GM19238 (cell line): ENCODE data around the gene CDPF1.
"Not testable (repeated sequence)": the region's sequence is repeated elsewhere in the genome, so short reads cannot be mapped to it uniquely, and the experiment has no call there.

Experiments used
- DNase-seq: peaks from one replicate; pipeline ENCODE4 v3.0.0; 2011; ENCODE audit warnings: low spot score; ENCODE audit not compliant: insufficient read length

Gene CDPF1

GRCh38 chr22:46226577-46226976 lies 23.5 kb downstream of the CDPF1 start:
- DNase-seq: no peak

DNA sequence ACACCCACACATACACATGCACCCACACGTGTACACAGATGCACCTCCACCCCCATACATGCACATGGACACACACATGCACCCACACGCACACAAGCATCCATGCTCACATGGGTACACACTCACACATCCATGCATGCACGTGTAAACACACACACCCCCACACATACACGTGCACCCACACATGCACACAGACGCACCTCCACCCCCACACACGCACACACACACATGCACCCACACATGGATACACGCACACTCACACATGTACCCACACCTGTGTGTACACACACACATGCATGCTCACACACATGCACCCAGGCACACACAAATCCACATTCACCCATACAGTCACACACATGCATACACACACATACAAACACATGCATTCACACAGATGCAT lies 24.5 kb downstream of the CDPF1 start:
- DNase-seq: no peak

GRCh38 chr22:46224898-46225290 lies 25.2 kb downstream of the CDPF1 start:
- DNase-seq: no peak

GRCh38 chr22:46224044-46224897 lies 25.8 kb downstream of the CDPF1 start:
- DNase-seq: no peak

DNA sequence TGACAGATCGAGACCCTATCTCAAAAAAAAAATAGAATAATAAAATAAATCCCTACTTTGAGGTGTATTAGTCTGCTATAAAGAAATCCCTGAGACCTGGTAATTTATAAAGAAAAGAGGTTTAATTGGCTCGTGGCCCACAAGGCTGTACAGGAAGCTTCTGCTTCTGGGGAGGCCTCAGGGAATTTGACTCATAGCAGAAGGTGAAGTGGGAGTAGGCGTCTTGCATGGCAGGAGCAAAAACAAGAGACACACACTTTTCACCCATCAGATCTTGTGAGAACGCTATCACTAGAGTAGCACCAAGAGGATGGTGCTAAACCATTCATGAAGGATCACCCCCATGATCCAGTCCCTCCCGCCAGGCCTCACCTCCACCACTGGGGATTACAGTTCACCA lies 29.2 kb downstream of the CDPF1 start:
- no peak for DNase-seq

- no peak for DNase-seq
These were observed 30.5 kb downstream of the CDPF1 start for GRCh38 chr22:46219636-46220035.

GRCh38 chr22:46214616-46215015 lies 35.5 kb downstream of the CDPF1 start:
- no peak for DNase-seq

DNA sequence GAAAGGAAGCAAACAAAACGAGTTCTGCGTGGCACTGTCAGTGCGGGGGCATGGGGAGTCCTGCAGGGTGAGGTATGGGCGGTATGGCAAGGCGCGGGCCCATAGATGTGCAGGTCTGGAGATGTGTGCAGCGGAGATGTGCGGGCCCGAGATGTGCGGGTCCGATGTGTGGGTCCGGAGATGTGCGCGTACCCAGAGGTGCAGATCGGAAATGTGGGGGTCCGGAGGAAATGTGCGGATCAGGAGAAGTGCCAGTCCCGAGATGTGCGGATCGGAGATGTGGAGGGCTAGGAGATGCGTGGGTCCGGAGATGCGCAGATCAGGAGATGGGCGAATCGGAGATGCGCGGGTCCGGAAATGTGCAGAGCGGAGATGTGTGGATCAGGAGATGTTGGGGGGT lies 35.9 kb downstream of the CDPF1 start:
- DNase-seq: no peak

DNA sequence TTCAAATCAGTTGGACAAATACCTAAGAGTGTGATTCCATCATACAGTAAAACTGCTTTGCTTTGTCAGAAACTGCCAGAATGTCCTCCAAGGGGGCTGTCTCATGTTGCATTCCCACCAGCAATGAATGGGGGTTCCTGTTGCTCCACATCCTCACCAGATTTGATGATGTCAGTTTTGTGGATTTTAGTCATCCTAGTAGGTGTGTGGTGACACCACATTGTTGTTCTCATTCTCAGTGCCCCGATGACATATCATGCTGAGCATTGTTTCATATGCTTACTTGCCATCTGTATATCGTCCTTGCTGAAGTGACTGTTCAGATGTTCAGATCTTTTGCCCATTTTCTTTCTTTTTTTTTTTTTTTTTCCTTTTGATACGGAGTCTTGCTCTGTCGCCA lies 37.0 kb downstream of the CDPF1 start:
- no peak for DNase-seq

GRCh38 chr22:46212195-46212594 lies 37.9 kb downstream of the CDPF1 start:
- no peak for DNase-seq

GRCh38 chr22:46209262-46209661 lies 40.8 kb downstream of the CDPF1 start:
- no peak for DNase-seq

GRCh38 chr22:46203601-46203980 lies 46.5 kb downstream of the CDPF1 start:
- DNase-seq: no peak

- DNase-seq: no peak
These were observed 47.0 kb downstream of the CDPF1 start for GRCh38 chr22:46202897-46203600.

- no peak for DNase-seq
These were observed 48.9 kb downstream of the CDPF1 start for GRCh38 chr22:46201059-46201757.

- DNase-seq: not testable (repeated sequence)
These were observed 51.3 kb downstream of the CDPF1 start for GRCh38 chr22:46198806-46199205.

DNA sequence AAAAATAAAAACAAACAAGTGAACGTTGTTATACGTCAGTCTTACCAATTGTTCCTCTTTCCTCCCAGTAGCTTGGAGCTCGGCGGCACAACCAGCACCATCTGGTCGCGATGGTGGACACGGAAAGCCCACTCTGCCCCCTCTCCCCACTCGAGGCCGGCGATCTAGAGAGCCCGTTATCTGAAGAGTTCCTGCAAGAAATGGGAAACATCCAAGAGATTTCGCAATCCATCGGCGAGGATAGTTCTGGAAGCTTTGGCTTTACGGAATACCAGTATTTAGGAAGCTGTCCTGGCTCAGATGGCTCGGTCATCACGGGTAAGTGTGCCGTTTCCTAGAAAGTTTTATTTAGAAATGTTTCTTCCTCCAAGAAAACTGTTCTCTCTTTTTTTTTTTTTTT lies 51.8 kb downstream of the CDPF1 start:
- no peak for DNase-seq

DNA sequence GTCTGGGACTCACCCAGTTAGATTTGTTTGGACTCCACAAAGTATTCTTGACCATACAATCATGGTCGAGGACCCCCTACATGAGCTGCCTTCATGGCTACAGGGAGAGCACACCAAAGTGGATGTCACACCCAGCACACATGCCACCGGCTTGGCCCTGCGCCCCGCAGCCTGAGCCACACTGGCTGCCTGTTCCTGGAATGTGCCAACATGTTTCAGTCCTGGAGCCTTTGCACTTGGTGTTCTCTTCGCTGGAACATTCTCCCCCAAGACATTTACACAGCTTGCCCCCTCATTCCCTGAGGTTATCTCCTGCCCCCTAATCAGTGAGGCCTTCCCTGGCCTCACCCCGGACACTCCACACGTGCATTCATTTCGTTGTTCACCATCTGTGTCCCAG lies 53.8 kb downstream of the CDPF1 start:
- no peak for DNase-seq

DNA sequence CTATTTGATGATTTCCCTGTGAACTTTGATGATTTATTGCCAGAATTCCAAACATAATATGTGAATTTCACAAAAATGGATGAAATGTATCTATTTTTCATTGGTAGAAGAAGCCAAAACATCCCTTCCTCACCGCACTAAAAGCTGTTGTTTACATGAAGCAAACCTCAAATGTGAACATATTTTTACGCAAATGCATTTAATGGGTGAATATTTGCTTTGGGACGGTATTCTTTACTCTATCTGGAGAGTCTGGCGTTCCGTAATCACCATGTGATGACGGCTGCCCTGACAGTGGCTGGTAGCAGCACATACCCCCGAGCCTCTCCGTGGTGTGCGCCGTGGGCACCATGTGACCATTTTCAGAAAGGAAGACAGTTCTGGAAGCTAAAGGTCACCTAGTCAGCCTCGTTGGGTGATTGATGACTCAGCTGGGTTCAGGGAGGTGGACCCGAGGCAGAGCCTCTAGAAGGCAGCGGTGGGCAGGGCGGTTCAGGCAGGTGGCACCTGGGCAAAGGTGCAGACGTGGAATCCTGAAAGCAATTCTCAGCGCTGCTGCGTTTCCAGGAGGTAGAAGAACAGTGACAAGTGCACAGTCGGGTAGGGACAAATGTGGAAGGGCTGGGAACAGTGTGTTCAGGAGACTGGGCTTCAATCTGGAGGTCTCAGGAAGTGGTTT lies 54.5 kb downstream of the CDPF1 start:
- no peak for DNase-seq
